Stomach (tissue), 4 donors: ENCODE measurements around the gene DUSP16.

Source experiments
- CTCF ChIP-seq, 7 experiments: fragments of 450-650 bp in 4 of 7; fragments of 200-600 bp in 3 of 7; sonication (generic) in 3 of 7; IDR thresholded peaks; one replicate each; pipeline ENCODE4 v1.5.1; 2016 to 2019; ENCODE audit warnings: antibody characterized with exemption in 7 of 7, control low read depth in 2 of 7, mild to moderate bottlenecking in 1 of 7
- EP300 ChIP-seq: sonication (generic); formaldehyde crosslinking; IDR thresholded peaks from one replicate; pipeline ENCODE4 v1.6.1; 2017; ENCODE audit warnings: antibody characterized with exemption
- POLR2A ChIP-seq, 4 donors: fragments of 450-650 bp; IDR thresholded peaks; one replicate each; pipeline ENCODE4 v1.6.1; 2016; ENCODE audit warnings: antibody characterized with exemption in 4 of 4, control low read depth in 2 of 4, mild to moderate bottlenecking in 1 of 4, moderate library complexity in 1 of 4

GRCh38 chr12:12610711-12611110 lies 48.0 kb upstream of the DUSP16 start:
- TF ChIP-seq CTCF (IDR thresholded peaks at IDR 0.05) (no peak), POLR2A (IDR thresholded peaks at IDR 0.05) (no peak), EP300 (no peak)
